Stimulated activated CD8-positive, alpha-beta memory T cell treated with anti-CD3 and anti-CD28 coated beads, Interleukin-7, amount 100 ng/mL, for 48 hours (primary cell): Measurements from ENCODE around the gene TAF1C.
"Not testable (repeated sequence)": the region's sequence is repeated elsewhere in the genome, so short reads cannot be mapped to it uniquely, and the experiment has no call there.

Source experiments
- DNase-seq, 2 donors: peaks; one replicate each; pipeline ENCODE4 v3.0.0-alpha.2; 2020; ENCODE audit warnings: low read depth in 1 of 2; ENCODE audit errors: extremely low read depth in 1 of 2

Gene TAF1C, protein sequence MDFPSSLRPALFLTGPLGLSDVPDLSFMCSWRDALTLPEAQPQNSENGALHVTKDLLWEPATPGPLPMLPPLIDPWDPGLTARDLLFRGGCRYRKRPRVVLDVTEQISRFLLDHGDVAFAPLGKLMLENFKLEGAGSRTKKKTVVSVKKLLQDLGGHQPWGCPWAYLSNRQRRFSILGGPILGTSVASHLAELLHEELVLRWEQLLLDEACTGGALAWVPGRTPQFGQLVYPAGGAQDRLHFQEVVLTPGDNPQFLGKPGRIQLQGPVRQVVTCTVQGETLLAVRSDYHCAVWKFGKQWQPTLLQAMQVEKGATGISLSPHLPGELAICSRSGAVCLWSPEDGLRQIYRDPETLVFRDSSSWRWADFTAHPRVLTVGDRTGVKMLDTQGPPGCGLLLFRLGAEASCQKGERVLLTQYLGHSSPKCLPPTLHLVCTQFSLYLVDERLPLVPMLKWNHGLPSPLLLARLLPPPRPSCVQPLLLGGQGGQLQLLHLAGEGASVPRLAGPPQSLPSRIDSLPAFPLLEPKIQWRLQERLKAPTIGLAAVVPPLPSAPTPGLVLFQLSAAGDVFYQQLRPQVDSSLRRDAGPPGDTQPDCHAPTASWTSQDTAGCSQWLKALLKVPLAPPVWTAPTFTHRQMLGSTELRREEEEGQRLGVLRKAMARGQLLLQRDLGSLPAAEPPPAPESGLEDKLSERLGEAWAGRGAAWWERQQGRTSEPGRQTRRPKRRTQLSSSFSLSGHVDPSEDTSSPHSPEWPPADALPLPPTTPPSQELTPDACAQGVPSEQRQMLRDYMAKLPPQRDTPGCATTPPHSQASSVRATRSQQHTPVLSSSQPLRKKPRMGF

GRCh38 chr16:84186685-84187437 is at the start of gene TAF1C:
TSS of gene TAF1C (minus strand) at chr16:84187057. CDS start at chr16:84184988, 2,069 bp downstream.
- DNase-seq, result peak; percentile 80 to 84

GRCh38 chr16:84234321-84235241 is 47.7 kb upstream of the TAF1C start:
- DNase-seq, result no peak

- DNase-seq, result no peak
Measured at GRCh38 chr16:84233748-84234147, 46.9 kb upstream of the TAF1C start.

- DNase-seq, result no peak
Measured at GRCh38 chr16:84232969-84233368, 46.1 kb upstream of the TAF1C start.

GRCh38 chr16:84232060-84232459 is 45.2 kb upstream of the TAF1C start:
- DNase-seq, result no peak

DNA sequence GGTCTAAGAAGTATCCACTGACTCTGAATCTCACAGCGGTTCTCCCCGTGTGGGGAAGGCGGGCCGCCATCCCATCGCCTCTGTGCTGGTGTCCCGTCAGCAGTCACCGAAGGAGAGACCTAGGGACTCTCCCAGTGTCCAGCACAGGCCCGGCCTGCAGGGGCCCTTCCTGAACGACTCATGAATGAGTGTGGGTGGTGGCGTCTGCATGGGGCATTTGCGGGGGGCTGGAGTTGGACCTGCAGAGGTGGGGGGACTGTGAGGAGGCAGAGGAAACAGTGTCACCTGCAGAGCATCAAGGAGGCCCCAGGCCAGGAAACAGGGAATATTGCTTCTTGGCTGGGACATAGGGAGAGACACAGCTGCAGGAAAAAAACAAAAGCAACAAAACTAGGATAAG is 42.6 kb upstream of the TAF1C start:
- DNase-seq, result no peak

DNA sequence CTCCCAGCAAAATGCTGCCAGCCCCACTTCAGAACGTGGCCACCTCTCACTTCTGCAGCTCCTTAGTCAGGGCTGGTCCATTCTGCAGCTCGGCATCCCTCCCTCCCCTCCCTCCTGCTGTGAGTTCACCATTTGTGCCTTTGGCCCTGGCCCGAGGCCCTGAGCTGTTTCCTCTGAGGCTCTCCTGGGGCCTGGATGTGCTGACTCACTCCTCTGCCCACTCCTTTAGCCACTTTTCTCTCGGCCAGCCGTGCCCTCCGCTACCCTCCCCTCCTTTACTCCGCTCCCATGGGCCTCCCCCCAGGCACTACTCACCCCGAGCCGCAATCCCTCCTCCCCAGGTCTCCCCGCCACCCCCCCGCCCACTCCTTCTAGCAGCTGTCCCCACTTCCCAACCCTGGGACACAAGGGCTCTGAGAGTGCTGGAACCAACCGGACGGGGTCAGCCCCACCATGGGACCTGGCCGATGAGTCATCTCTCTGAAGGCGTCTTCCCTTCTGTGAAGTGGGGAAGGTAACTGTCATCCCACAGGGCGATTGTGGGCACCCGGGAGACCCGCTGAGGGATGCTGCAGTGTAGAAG is 41.5 kb upstream of the TAF1C start:
- DNase-seq, result no peak

DNA sequence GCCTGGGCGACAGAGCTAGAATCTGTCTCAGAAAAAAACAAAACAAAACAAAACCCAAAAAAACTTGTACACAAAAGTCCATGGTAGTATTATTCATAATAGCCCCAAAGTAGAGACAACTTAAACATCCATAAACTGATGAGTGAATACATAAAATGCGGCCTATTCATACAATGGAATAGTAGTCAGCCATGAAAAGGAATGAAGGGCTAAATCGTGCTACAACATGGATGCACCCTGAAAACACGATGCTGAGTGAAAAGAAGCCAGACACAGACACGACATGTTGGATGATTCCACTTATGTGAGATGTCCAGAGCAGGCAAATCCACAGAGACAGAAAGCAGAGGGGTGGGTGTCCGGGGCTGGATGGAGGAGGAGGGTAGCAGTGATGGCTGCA is 40.7 kb upstream of the TAF1C start:
- DNase-seq, result no peak

DNA sequence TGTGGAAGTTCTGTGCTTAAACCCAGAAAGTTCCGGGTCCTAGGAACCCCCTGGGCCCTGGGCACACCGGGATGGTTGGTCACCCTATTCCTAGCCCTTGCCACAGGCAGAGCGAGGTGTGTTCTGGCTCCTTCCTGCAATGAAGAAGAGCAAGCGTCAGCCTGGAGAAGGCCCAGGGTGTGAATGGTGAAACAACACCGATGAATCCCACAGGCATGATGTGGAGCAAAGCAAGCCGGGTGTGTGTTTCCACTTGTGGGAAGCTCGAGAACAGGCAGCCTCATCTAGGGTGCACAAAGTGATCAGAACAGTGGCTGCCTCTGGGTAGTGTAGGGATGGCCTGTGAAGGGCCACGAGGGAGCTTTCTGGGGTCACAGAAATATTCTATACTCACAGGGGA is 39.2 kb upstream of the TAF1C start:
- no peak for DNase-seq

DNA sequence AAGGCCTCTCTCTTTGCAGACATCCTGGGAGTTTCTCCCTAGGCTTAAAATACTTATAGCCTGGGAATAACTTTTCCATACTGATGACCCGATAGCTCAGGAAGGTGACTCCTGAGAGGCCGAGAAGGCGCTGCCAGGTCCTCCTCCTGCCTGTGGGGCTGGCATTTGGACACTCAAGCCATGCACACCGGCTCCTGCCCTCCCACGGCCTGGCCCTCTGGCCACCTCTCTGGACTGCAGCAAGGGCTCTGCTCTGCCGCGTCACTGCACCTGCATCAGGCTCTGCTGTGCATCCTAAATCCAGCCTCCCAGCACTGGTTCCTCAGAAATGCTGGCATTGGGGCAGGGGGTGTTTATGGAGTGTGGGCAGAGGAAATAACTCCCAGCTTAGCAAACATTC is 38.7 kb upstream of the TAF1C start:
- DNase-seq, result no peak

DNA sequence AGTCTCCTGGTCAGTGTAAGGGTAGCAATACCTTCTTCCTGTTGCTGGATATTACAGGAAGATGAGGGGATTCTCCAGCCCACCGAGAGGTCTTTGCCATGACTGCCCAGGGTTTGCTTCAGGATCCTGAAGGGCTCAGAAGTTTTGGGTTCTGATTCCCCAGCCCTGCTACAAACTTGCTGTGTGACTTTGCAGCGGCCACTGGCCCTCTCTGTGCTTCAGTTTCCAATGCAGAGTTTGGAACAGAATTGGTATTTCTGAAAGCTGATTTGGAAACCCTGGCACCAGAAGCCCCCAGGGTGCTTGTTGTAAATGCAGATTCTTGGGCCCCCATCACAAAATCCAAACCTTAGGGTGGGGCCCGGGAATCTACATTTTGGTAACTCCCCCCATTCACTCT is 38.3 kb upstream of the TAF1C start:
- DNase-seq, result no peak

DNA sequence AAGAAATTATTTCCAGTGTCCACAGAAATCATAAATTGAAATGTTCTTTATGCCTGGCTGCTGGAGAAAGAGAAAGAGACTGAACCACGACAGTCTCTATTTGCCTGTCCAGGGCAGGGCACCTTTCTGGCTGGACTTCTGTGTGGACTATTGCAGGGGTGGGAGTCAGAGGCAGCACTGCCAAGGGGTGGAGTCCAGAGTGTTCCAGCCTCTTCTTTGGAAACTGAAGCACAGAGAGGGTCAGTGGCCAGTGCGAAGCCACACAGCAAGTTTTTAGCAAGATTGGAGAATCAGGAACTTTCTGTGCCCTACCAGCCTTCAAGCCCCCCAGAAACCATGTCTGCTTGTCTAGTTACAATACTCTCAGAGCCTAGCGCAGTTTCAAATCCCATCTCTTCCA is 37.7 kb upstream of the TAF1C start:
- DNase-seq, result no peak

- no peak for DNase-seq
Measured at GRCh38 chr16:84223456-84223855, 36.6 kb upstream of the TAF1C start.

- no peak for DNase-seq
Measured at GRCh38 chr16:84220851-84221250, 34.0 kb upstream of the TAF1C start.

GRCh38 chr16:84218956-84219355 is 32.1 kb upstream of the TAF1C start:
- no peak for DNase-seq

GRCh38 chr16:84218176-84218823 is 31.4 kb upstream of the TAF1C start:
- DNase-seq, result no peak

DNA sequence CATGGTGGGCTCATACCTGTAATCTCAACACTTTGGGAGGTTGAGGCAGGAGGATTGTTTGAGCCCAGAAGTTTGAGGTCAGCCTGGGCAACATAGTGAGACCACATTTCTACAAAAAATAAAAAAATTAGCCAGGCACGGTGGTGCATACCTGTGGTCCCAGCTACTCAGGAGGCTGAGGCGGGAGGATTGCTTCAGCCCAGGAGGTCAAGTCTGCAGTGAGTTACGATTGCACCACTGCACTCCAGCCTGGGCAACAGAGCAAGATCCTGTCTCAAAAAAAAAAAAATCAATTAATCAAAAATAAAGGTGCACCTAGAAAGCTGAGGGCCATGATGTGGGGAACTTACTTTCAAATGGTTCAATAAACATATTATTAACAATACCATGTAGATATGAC is 29.3 kb upstream of the TAF1C start:
- not testable (repeated sequence) for DNase-seq

GRCh38 chr16:84215531-84215930 is 28.7 kb upstream of the TAF1C start:
- DNase-seq, result no peak

GRCh38 chr16:84214451-84215066 is 27.7 kb upstream of the TAF1C start:
- no peak for DNase-seq
